SK-N-SH (cell line): ENCODE measurements around the gene UNCX. TPM values are rescaled to one million over a fixed set of nuclear protein-coding genes. Genes with fewer than 3 reads are reported as not detected.

ENCODE experiments used
- CTCF ChIA-PET: fragments of 300-600, 350-600 bp; formaldehyde crosslinking; extraction: SDS; loops from one replicate; lab custom pipeline; 2021; lab: Yijun Ruan, JAX
- POLR2A ChIA-PET: fragments of 350-600 bp; sonication (Branson Sonifier 250); formaldehyde crosslinking; extraction: SDS; loops from one replicate; lab custom pipeline; 2020; ENCODE audit warnings: antibody characterized with exemption, inconsistent platforms; lab: Yijun Ruan, JAX
- DNase-seq: peaks from one replicate; pipeline ENCODE4 v3.0.0; 2012
- H2AFZ ChIP-seq: fragments of 200-600 bp; sonication (generic); 2 replicates; pipeline ENCODE4 v1.8.1; 2016; ENCODE audit warnings: antibody characterized with exemption, mild to moderate bottlenecking, low read depth
- H3F3A ChIP-seq: fragments of 200-600 bp; sonication (generic); replicated peaks from 2 replicates; pipeline ENCODE3; 2016; ENCODE audit warnings: antibody characterized with exemption, mild to moderate bottlenecking; ENCODE audit not compliant: insufficient read depth
- H3K27ac ChIP-seq, 2 experiments: fragments of 200-500 bp in 1 of 2; fragments of 200-600 bp in 1 of 2; sonication (Bioruptor generic) in 1 of 2; sonication (generic), shearing (Covaris generic) in 1 of 2; 2 replicates each; pipeline versions ENCODE4 v1.5.1 to v1.6.1; 2014 to 2016; ENCODE audit warnings: low read depth in 2 of 2, inconsistent platforms in 1 of 2, low read length in 1 of 2, mild to moderate bottlenecking in 1 of 2, mixed read lengths in 1 of 2
- H3K27me3 ChIP-seq: fragments of 200-600 bp; sonication (generic), shearing (Covaris generic); 2 replicates; pipeline ENCODE4 v1.6.1; 2016; ENCODE audit warnings: mixed run types; ENCODE audit not compliant: insufficient read depth
- H3K36me3 ChIP-seq, 2 experiments: fragments of 200-500 bp in 1 of 2; fragments of 200-600 bp in 1 of 2; sonication (Bioruptor generic) in 1 of 2; sonication (generic) in 1 of 2; replicated peaks in 1 of 2; 2 replicates each; pipeline versions ENCODE3 to v1.5.1; 2014 to 2016; ENCODE audit warnings: low read length in 1 of 2, mild to moderate bottlenecking in 1 of 2; ENCODE audit not compliant: insufficient read depth in 2 of 2, control insufficient read depth in 1 of 2
- H3K4me1 ChIP-seq, 2 experiments: fragments of 200-500 bp in 1 of 2; fragments of 200-600 bp in 1 of 2; sonication (Bioruptor generic) in 1 of 2; sonication (generic), shearing (Covaris generic) in 1 of 2; 2 replicates each; pipeline versions ENCODE4 v1.5.1 to v1.6.1; 2014 to 2016; ENCODE audit warnings: low read depth in 1 of 2, low read length in 1 of 2, mixed run types in 1 of 2; ENCODE audit not compliant: insufficient read depth in 2 of 2, control insufficient read depth in 1 of 2
- H3K4me2 ChIP-seq: fragments of 200-600 bp; sonication (generic), shearing (Covaris generic); 2 replicates; pipeline ENCODE4 v1.6.1; 2017; ENCODE audit warnings: mixed run types
- H3K4me3 ChIP-seq, 2 experiments: fragments of 200-500 bp in 1 of 2; fragments of 200-600 bp in 1 of 2; sonication (Bioruptor generic) in 1 of 2; sonication (generic), shearing (Covaris generic) in 1 of 2; 2 replicates each; pipeline versions ENCODE4 v1.5.1 to v1.8.1; 2014 to 2016; ENCODE audit warnings: low read depth in 2 of 2, inconsistent platforms in 1 of 2, low read length in 1 of 2, mild to moderate bottlenecking in 1 of 2, mixed read lengths in 1 of 2, moderate library complexity in 1 of 2
- H3K79me2 ChIP-seq: fragments of 200-600 bp; sonication (generic); 2 replicates; pipeline ENCODE4 v1.8.1; 2017; ENCODE audit warnings: mild to moderate bottlenecking; ENCODE audit not compliant: insufficient read depth
- H3K9ac ChIP-seq: fragments of 200-600 bp; sonication (generic); 2 replicates; pipeline ENCODE4 v1.6.1; 2017; ENCODE audit warnings: mixed run types
- H3K9me2 ChIP-seq: fragments of 200-600 bp; sonication (generic); 2 replicates; pipeline ENCODE4 v1.6.1; 2017; ENCODE audit warnings: mixed run types
- H3K9me3 ChIP-seq: fragments of 200-600 bp; sonication (generic); 2 replicates; pipeline ENCODE4 v1.6.1; 2017; ENCODE audit warnings: mixed run types, mild to moderate bottlenecking, moderate library complexity
- H4K20me1 ChIP-seq: fragments of 200-600 bp; sonication (generic); 2 replicates; pipeline ENCODE4 v1.6.1; 2017; ENCODE audit warnings: mild to moderate bottlenecking, mixed run types; ENCODE audit not compliant: insufficient read depth
- ELF1 ChIP-seq: IDR thresholded peaks from 2 replicates; pipeline ENCODE4 v1.4.0; 2012
- EP300 ChIP-seq, 2 experiments: IDR thresholded peaks; 2 replicates each; pipeline versions ENCODE4 v1.4.0 to v1.6.1; 2012; ENCODE audit warnings: borderline replicate concordance in 1 of 2, low read depth in 1 of 2, low read length in 1 of 2
- EZH2phosphoT487 ChIP-seq: fragments of 200-600 bp; sonication (generic); IDR thresholded peaks from 2 replicates; pipeline ENCODE4 v1.6.1; 2017; ENCODE audit warnings: low read depth, mixed run types, mild to moderate bottlenecking, antibody characterized with exemption, moderate library complexity, borderline replicate concordance
- FOSL2 ChIP-seq: IDR thresholded peaks from 2 replicates; pipeline ENCODE4 v1.4.0; 2012; ENCODE audit warnings: low read depth, mild to moderate bottlenecking, moderate library complexity, borderline replicate concordance
- GATA2 ChIP-seq: sonication (generic); formaldehyde crosslinking; IDR thresholded peaks from 2 replicates; pipeline ENCODE4 v1.5.0; 2020; ENCODE audit warnings: mild to moderate bottlenecking, missing genetic modification reagents
- JUND ChIP-seq: IDR thresholded peaks from 2 replicates; pipeline ENCODE4 v1.4.0; 2012
- PBX3 ChIP-seq: IDR thresholded peaks from 2 replicates; pipeline ENCODE4; 2012
- RCOR1 ChIP-seq: fragments of 150-350 bp; IDR thresholded peaks from 2 replicates; pipeline ENCODE4 v1.6.1; 2017; ENCODE audit warnings: antibody characterized with exemption, low read length
- RXRA ChIP-seq: IDR thresholded peaks from 2 replicates; pipeline ENCODE4 v1.4.0; 2012; ENCODE audit warnings: low read depth, mild to moderate bottlenecking, borderline replicate concordance
- TCF12 ChIP-seq: IDR thresholded peaks from 2 replicates; pipeline ENCODE4 v1.4.0; 2012
- WGBS: methylation state at CpG from one replicate; pipeline ENCODE4 v1.1.6; 2017; ENCODE audit warnings: low lambda C conversion rate; 5-methylcytosine and 5-hydroxymethylcytosine counted together
- polyA plus RNA-seq, 3 experiments: library from polyadenylated mRNA; depleted of rRNA; stranded (reverse); fragments of >200 nt; gene quantifications; 2 replicates each; pipeline ENCODE4 v1.2.3, GENCODE V29; 2012
- TF ChIP-seq, protein P1 (sequence below): fragments of 200-600 bp; sonication (generic); IDR thresholded peaks from 2 replicates; pipeline ENCODE4 v1.6.1; 2017; ENCODE audit warnings: antibody characterized with exemption, mild to moderate bottlenecking, moderate library complexity
- TF ChIP-seq, protein P2 (sequence below): fragments of 150-350 bp; IDR thresholded peaks from 2 replicates; pipeline ENCODE4 v1.6.1; 2017; ENCODE audit warnings: antibody characterized with exemption, low read length, low read depth, borderline replicate concordance

UNCX gene
- polyA plus RNA-seq, 1 of the 3 experiments (the other 2 are of a cell fraction): not detected

DNA sequence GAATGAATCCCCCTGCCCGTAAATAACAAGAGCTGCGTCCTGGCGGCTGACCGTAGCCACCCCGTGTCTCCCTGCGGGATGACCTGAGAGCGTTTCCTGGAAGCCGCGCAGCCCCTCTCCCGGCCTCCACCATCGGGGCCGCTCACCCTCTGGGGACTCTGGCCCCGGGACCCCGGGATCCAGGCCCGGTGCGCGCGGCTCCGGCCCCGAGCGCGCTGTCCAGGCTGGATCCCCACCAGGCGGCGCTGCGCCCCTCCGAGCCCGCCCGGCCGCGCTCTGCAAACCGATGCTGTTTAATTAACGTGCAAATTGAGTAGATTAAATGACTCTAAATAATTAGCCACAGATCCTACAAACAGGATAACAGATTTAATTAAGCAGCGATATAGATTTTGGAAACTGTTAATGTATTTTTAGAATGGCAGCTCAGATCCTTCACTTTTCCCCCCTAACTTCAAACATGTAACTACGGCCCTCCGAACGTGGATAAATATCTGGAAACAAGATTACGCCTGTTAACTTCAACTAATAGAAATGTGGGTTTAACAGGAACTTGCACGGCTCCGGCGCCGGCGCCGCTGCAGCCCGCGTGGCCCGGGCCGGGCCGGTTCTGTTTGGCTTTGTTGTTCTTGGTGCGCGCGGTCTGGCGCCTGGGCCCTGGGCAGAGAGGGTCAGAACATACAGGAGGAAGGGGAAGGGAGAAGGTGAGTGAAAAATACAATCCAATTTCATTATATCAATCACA lies 7.1 kb upstream of the UNCX start (continued):
- TF ChIP-seq RXRA (no peak), RCOR1 (no peak), EP300 (IDR thresholded peaks at IDR 0.05; ENCODE audit: borderline replicate concordance in 1 of 2, low read depth in 1 of 2, low read length in 1 of 2) (no peak), ELF1 (no peak), GATA2 (no peak), PBX3 (no peak), FOSL2 (no peak)
- TF ChIP-seq, protein P1, sequence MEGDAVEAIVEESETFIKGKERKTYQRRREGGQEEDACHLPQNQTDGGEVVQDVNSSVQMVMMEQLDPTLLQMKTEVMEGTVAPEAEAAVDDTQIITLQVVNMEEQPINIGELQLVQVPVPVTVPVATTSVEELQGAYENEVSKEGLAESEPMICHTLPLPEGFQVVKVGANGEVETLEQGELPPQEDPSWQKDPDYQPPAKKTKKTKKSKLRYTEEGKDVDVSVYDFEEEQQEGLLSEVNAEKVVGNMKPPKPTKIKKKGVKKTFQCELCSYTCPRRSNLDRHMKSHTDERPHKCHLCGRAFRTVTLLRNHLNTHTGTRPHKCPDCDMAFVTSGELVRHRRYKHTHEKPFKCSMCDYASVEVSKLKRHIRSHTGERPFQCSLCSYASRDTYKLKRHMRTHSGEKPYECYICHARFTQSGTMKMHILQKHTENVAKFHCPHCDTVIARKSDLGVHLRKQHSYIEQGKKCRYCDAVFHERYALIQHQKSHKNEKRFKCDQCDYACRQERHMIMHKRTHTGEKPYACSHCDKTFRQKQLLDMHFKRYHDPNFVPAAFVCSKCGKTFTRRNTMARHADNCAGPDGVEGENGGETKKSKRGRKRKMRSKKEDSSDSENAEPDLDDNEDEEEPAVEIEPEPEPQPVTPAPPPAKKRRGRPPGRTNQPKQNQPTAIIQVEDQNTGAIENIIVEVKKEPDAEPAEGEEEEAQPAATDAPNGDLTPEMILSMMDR: peak; percentile 98

- CTCF ChIA-PET: interaction anchor here (0.6 to 11.4 kb wide), 63 partner anchors 9 to 332 kb away, joined by 3 to 218 read pairs (median 6); partner anchors contain the start of gene MICALL2
- TF ChIP-seq RCOR1 (no peak), EZH2phosphoT487 (0 out of 2 replicates have a peak, but pooled peaks have one; percentile 21), JUND (no peak), TCF12 (no peak)
- TF ChIP-seq, protein P2, sequence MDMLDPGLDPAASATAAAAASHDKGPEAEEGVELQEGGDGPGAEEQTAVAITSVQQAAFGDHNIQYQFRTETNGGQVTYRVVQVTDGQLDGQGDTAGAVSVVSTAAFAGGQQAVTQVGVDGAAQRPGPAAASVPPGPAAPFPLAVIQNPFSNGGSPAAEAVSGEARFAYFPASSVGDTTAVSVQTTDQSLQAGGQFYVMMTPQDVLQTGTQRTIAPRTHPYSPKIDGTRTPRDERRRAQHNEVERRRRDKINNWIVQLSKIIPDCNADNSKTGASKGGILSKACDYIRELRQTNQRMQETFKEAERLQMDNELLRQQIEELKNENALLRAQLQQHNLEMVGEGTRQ: no peak
- TF ChIP-seq, protein P1: no peak
- DNase-seq: no peak
- Histone ChIP-seq H3K9me2 (no peaks in the 10 kb centered on the region), H3K36me3 (no peaks in the 10 kb centered on the region), H3K4me3 (no peak overlapping the region), H3K79me2 (no peaks in the 10 kb centered on the region), H3K4me1 (peaks cover 0 to 3% of the 10 kb centered on the region in 2 experiments; a peak in 1 of 4 replicates), H4K20me1 (peaks cover 49% of the 10 kb centered on the region), H3K27ac (no peak overlapping the region), H3K9ac (no peak overlapping the region), H3K4me2 (no peak overlapping the region), H3K9me3 (no peaks in the 10 kb centered on the region), H3F3A (peaks cover 21% of the 10 kb centered on the region), H3K27me3 (peaks cover 94% of the 10 kb centered on the region), H2AFZ (no peak overlapping the region)
- 15% methylated on average over 18 of the region's 23 CpGs for WGBS
- POLR2A ChIA-PET: no interaction called here
These were observed 6.3 kb upstream of the UNCX start for GRCh38 chr7:1226186-1226901.
